ENCODE results near the gene SDK2.

SDK2 gene

DNA sequence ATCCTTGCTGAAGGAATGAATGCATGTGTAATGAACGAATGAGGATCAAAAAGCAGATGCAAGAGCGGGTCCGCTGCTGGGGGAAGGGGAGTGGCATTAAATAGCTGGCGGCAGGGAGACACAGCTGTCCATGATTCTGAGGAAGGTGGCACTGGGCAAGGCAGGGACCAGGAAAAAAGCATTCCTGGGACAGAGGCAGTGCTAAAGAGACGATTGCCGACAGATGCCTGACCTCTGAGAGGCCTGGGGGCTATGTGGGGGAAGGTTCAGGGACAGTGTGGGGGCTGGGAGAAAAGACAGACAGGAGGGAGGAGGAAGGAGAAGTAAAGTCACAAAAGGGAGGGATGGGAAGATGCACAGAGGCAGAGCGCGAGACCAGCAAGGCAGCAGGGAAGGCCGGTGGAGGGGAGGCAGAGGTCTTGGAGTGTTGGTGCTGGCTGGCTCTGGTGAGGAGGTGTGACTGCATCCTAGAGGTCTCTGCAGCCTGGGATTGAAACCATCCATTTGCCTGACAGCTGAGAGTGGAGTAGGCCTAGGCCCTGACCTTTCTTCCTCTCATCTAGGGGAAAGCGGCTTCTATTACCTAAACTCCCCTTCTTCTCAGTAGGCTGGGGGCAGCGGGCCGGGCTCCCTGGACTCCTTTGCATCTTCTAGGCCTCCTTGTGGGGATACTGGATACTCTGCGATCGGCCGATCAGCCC is 109.9 kb downstream of the SDK2 start:
- no peak overlapping the region for H3K4me3 ChIP-seq (ENCODE audit: low read length)
- no peak for DNase-seq (ENCODE audit: low read depth)
- TF ChIP-seq, protein P1, sequence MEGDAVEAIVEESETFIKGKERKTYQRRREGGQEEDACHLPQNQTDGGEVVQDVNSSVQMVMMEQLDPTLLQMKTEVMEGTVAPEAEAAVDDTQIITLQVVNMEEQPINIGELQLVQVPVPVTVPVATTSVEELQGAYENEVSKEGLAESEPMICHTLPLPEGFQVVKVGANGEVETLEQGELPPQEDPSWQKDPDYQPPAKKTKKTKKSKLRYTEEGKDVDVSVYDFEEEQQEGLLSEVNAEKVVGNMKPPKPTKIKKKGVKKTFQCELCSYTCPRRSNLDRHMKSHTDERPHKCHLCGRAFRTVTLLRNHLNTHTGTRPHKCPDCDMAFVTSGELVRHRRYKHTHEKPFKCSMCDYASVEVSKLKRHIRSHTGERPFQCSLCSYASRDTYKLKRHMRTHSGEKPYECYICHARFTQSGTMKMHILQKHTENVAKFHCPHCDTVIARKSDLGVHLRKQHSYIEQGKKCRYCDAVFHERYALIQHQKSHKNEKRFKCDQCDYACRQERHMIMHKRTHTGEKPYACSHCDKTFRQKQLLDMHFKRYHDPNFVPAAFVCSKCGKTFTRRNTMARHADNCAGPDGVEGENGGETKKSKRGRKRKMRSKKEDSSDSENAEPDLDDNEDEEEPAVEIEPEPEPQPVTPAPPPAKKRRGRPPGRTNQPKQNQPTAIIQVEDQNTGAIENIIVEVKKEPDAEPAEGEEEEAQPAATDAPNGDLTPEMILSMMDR (IDR thresholded peaks at IDR 0.05; ENCODE audit: insufficient read depth, low read depth, low read length, missing control alignments): no peak

DNA sequence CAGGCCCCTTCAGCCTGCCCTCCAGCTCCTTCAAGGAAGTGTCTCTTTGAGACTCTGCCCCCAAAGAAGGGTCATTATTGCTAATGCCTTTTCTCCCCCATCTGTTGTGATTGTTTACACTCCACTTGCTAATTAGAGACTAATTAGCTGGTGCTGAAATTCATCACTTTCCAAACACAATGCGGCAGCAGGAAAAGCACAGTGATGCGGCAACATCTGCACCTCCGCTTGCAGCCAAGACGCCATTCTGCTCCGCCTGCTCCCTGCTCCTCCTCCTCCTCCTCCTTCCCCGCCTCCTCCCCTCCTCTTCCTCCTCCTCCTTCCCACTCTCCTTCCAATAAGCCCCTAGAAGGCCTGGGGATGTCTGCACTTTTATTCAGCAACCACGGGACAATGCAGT is 110.5 kb downstream of the SDK2 start:
- no peak overlapping the region for H3K4me3 ChIP-seq (ENCODE audit: low read length)
- no peak for DNase-seq (ENCODE audit: low read depth)
- TF ChIP-seq, protein P1 (IDR thresholded peaks at IDR 0.05; ENCODE audit: insufficient read depth, low read depth, low read length, missing control alignments): no peak

DNA sequence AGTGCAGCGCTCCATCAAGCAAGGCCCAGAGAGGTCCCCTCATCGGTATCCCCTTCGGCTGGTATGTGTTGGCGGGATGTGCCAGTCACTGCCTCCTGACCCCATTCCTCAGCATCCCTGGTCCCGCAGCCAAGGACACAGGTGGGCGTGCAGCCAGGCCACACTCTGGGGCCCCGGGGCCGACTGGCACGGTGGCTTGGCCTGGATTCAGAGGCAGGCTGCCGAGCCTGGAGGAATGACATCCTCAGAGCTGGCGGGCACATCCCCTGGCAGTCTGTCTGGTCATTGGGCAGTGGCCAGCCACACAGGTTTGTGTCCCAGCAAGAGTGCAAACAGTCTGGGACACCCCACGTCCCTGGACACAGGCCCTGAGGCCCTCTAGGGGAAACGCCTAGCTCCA is 111.1 kb downstream of the SDK2 start:
- DNase-seq (ENCODE audit: low read depth): no peak
- no peak overlapping the region for H3K4me3 ChIP-seq (ENCODE audit: low read length)
- TF ChIP-seq, protein P1 (IDR thresholded peaks at IDR 0.05; ENCODE audit: insufficient read depth, low read depth, low read length, missing control alignments): no peak

DNA sequence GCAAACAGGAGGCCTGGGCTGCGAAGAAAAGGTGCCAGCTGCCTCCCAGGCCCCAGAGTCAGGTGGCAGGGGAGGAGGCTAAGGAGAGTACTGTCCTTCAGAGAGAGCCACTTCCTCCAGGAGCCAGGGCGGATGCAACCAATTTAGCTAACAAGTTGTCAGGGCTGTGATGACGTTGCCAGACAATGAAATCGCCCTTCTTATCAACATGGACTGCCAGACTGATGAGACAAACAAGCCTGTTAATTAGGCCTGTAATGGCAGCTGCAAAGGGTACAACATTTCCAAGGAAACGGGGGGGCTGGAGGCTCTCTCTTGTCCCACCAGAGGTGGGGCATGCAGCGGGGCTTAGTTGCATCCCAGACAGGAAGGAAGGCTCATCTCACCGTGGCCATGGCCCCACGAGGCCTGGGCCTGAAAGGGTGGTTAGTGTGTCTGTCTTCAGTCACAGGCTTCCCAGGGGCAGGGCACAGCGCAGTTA is 111.8 kb downstream of the SDK2 start:
- TF ChIP-seq, protein P1 (IDR thresholded peaks at IDR 0.05; ENCODE audit: insufficient read depth, low read depth, low read length, missing control alignments): no peak
- no peak for DNase-seq (ENCODE audit: low read depth)
- H3K4me3 ChIP-seq (ENCODE audit: low read length): no peak overlapping the region

DNA sequence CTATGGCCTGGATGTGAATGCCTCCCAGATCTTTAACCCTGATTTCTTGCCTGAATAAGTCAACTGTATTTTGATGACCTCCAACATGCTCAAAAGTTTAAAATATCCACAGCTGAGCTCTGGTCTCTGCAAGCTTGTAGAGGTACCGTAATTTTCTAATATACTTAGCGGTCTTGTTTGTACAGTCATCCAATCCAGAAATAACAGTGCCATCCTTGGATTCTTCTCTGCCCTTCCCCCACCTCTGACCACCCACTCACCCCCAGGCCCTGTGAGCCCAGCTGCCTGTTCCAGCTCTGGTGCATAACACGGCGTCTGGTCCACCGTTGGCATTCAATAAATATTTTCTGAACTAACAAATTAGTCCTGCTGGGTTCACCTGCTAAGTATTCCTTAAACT is 113.1 kb downstream of the SDK2 start:
- H3K4me3 ChIP-seq (ENCODE audit: low read length): no peak overlapping the region
- DNase-seq (ENCODE audit: low read depth): no peak
- TF ChIP-seq, protein P1 (IDR thresholded peaks at IDR 0.05; ENCODE audit: insufficient read depth, low read depth, low read length, missing control alignments): no peak

DNA sequence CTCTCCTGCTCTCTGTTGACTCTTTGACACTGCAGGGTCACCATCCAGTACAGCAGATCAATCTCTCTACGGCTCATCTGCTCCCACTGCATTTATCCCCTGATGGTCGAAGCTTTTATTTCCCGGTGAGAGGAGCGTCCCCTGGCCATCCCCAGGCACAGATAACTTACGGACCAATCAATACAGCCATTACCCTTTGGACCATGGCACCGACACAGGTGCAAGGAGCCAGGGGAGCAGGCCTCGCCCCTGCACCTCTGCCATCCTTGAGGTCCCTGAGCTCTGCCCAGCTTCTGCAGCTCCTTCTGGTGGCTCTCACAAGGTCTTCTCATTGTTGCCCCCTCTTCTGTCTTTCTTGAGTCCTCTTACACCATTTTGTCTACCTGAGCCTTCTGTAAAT is 115.6 kb downstream of the SDK2 start:
- no peak for DNase-seq (ENCODE audit: low read depth)
- TF ChIP-seq, protein P1 (IDR thresholded peaks at IDR 0.05; ENCODE audit: insufficient read depth, low read depth, low read length, missing control alignments): no peak
- H3K4me3 ChIP-seq (ENCODE audit: low read length): no peak overlapping the region

DNA sequence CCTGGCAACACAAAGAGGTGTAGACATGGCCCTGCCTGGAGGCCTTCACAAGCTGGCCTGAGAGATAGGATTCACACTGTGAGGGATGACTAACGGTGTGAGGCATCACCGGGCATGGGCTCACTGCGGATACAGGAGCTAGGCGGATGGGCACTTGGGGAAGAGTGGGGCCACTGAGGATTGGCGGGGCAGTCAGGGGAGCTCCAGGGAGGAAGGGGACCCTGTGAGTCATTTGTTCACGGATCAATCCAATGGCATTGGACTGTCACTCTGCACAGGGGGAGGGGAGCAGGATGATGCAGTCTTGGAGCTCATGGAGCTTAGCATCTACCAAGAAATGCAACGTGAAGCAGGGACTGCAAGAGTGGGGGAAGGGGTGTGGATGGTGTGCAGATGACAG is 117.3 kb downstream of the SDK2 start:
- TF ChIP-seq, protein P1 (IDR thresholded peaks at IDR 0.05; ENCODE audit: insufficient read depth, low read depth, low read length, missing control alignments): no peak
- H3K4me3 ChIP-seq (ENCODE audit: low read length): no peak overlapping the region
- no peak for DNase-seq (ENCODE audit: low read depth)

All from epithelial cell of esophagus (primary cell).